NCI-H748 (cell line): ENCODE measurements around the gene SVIL.
"Not testable (repeated sequence)": the region's sequence is repeated elsewhere in the genome, so short reads cannot be mapped to it uniquely, and the experiment has no call there.

Source experiments
- DNase-seq: peaks from one replicate; lab custom pipeline; 2025; ENCODE audit not compliant: unreplicated experiment; lab: John Stamatoyannopoulos, UW

The SVIL gene

GRCh38 chr10:29582769-29583168, 52.0 kb downstream of the SVIL start:
- not testable (repeated sequence) for DNase-seq

GRCh38 chr10:29579455-29579970, 55.3 kb downstream of the SVIL start:
- no peak for DNase-seq

DNA sequence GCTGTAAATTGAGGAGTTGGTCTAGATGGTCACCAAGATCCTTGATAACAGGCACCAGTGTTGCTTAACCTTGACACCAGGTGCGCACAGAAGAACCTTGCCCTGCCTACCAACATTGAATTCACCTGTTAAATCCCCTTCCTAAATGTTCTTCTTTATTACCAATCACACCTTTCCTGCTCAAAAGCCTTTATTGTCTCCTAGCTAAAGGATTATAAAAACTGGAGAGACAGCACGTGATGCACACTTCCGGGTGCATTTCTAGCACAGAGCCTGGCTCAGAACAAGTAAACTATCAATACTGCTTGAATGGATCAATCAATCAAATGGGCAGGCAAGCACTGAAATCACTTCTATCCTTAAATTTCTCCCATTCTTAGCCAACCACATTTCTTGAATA, 56.3 kb downstream of the SVIL start:
- DNase-seq, result no peak

- no peak for DNase-seq
Measured at GRCh38 chr10:29576681-29577080, 58.1 kb downstream of the SVIL start.

DNA sequence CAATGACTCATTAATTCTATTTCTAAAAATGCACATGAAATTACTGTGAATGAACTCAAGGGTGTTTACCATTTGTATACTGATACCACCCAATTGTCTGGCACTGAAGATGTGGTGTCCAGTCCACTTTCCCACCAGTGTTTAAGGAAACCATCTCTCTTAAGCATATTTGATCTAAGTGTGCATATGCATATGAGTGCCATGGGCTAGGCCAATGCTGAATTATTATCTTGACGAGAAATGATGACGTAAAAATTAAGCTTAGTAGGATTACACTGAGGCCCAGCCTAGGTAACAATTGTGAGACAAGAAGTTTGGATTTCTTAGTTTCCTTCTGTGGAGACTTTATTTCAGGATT, 59.7 kb downstream of the SVIL start:
- no peak for DNase-seq

DNA sequence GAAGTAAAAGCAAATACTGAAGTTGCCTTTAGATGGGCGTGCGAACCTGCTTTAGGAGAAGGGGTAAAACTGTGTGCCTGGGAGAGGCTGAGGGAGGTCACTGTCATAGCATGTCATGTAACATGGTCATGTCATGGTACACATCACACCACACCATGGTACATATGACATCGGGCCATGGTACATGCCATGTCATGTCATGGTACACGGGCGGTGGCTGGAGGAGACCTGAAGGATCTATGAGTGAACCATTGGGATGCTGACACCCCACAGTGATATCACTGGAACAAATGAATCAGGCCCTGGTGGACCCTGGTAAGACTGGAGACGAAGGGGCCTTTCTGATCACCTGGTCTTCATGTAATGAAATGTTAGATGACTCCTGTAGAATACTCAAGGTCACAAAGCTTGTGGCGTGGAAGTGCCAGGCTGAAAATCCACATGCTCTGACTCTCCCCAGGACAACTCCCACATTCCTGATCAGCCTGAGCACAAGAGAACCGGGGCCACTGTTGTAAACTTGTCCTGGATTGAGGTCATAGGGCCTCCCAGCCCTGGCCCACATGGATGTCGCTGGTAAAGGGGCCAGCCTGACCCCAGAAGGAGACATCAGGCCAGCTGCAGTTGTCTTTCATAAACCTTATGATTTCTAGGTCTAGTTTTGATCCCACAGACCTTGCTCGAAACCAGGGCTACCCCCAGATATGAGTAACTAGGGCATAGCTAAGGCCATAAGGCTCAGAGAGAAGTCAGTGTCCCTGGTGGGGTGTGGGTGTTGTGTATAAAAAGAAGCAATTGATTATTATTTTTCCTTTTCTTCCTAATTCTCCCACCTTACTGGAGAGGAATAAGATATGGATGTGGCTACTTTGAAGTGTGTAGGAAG, 60.3 kb downstream of the SVIL start:
- DNase-seq, result not testable (repeated sequence)

DNA sequence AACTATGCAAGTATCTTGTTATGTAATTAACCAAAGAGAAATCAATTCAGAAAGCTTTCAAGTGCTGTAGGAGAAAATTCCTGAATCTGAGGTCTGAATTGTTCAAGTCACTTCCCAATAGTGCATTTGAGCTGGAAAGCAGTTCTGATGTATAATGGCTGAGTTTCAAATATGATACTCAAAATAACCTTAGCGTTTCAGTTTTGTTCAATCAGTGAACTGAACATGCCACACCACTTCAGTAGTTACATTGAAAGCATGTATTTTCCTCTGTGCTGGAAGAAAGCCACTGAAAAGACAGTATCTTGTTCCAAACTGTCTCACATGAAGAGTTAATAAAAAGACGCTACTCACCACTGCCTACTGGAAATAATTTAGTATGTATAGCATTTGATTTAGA, 64.5 kb downstream of the SVIL start:
- not testable (repeated sequence) for DNase-seq

DNA sequence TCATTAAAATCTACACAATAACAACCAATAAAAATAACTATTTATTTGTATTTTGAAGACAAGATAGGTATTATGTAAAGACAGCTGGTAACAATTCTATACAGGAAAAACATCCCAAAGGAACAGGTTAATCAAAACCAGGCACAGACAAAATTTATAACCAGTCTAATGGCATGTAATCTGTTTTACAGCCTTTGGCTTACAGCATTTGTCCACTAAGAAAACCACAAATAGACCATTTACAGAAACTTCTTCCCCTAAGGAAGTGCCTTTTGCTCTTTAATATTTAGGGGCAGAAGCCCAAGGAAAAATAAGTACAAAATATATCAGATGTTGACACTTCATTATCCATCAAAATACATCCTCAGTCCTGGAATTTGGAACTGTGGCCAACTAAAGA, 65.0 kb downstream of the SVIL start:
- DNase-seq, result no peak

DNA sequence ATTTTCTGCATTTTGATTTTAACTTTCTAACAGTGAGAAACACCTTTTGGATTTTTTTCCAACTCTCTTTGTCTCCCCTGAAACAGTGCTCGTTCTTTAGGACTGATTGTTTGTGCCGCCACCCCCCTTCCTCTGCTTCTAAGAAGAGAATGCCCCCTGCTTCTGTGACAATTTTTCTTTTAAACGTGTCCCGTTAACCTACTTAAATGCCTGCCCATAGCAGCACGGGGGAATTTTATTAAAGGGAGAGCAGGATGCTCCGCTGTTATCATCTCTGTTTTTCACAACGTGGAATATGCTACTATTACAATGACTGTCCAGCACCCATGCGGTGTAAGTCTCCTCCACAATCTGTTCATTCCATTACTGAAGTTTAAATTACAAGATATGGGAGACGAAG, 67.8 kb downstream of the SVIL start:
- DNase-seq, result no peak

DNA sequence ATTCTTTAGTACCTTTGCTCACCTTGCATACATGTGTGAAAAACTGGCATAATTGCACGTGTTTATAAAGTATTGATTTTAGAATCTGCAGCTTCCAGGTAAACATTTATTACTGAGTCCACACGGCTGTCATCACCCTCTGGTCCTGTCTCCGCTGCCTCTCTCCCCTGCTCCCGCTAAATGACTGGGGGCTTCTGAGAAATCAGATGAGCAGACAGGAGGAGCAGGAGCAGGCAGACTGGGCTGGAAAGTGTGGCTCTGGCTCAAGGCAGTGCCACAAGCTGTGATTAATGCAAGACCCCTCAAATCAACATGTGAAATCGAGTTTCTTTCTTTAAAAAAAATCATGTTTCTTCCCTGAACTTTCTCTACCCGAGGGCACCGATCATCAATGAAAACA, 68.6 kb downstream of the SVIL start:
- not testable (repeated sequence) for DNase-seq

- no peak for DNase-seq
Measured at GRCh38 chr10:29563420-29564035, 71.2 kb downstream of the SVIL start.

- not testable (repeated sequence) for DNase-seq
Measured at GRCh38 chr10:29563006-29563405, 71.8 kb downstream of the SVIL start.

GRCh38 chr10:29559996-29560395, 74.8 kb downstream of the SVIL start:
- DNase-seq, result no peak

DNA sequence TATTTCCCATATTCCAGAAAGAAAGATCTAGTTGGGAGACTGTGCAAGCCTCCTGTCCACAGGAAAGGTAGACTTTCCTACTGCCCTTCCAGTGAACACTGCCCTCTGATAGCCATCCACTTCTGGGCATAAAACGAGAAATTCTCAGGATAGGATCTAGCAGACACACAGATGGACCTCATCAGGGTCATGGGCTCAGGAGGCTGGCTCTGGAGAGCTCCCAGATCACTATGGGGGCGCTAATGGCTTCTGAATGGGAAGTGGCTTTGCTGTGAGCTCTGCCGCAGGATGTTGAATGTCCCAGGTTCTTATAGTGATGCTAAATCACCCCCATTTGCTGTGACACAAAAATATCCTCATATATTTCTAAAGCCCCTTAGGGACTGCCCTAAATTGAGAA, 77.1 kb downstream of the SVIL start:
- DNase-seq, result no peak

GRCh38 chr10:29555746-29556481, 78.9 kb downstream of the SVIL start:
- peak; percentile 5 for DNase-seq

DNA sequence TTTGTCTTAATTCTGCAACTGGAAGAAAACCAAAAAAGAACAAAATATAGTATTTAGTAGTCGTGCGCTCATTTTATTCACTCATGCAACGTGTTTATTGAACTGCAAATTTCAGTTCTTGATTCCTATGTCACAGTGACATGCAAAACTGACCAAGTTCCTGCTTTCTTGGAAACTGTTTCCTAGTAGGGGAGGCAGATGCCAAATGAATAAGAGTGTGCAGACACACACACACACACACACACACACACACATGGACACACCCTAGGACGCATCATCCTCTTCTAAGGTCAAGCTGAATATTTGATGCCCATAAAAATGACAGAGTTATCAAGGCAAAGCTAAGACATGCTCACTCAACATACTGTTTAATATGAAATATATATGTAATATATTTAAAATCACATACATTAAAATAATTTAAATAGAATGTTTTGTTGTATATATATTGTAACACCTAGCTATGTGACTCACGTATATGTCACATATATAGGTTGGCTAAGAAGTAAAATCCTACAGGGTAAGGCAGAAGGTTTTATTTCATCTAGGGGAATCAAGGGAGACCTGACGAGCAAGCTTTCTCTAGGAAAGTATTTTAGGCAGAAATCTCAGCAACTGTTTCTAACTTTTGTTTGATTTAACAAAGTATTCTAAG, 79.6 kb downstream of the SVIL start:
- DNase-seq, result no peak

DNA sequence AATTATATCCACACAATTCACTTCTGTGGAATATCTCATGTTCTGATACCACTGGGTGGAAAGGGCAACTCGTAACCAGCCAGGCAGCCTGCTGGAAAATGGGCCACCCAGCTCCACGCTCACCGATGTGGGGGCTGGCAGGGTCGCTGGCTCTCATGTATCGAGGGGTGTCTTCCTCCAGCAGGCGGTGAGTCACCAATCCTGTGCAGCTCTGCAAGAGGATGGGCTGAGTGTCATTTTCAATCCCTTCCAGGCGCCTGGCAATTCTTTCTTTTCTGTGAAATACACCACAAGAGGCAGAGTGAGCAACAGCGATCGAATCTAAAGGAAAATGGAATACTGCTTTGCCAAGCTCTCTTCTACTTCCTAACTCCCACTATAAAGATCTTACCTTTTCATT, 80.1 kb downstream of the SVIL start:
- DNase-seq, result no peak

- no peak for DNase-seq
Measured at GRCh38 chr10:29553544-29554250, 81.1 kb downstream of the SVIL start.

GRCh38 chr10:29553116-29553515, 81.7 kb downstream of the SVIL start:
- not testable (repeated sequence) for DNase-seq

DNA sequence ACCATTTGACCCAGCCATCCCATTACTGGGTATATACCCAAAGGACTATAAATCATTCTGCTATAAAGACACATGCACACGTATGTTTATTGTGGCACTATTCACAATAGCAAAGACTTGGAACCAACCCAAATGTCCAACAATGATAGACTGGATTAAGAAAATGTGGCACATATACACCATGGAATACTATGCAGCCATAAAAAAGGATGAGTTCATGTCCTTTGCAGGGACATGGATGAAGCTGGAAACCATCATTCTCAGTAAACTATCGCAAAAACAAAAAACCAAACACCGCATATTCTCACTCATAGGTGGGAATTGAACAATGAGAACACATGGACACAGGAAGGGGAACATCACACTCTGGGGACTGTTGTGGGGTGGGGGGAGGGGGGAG, 85.3 kb downstream of the SVIL start:
- not testable (repeated sequence) for DNase-seq
